HCT116 (cell line): ENCODE data around the gene PBX1. TPM values are rescaled to one million over a fixed set of nuclear protein-coding genes. Genes with fewer than 3 reads are reported as not detected.

Source experiments
- ATAC-seq: fragments of 200-7000 bp; cut with Tn5 transposase; 2 replicates; pipeline ENCODE4 v1.9.1; 2020; ENCODE audit warnings: mild to moderate bottlenecking, moderate library complexity
- BruUV-seq: library from RNA; stranded (reverse); fragments of 400-500 nt; replicated peaks from 2 replicates; lab custom pipeline; 2021; lab: Mats Ljungman, UMichigan
- CTCF ChIA-PET: fragments of 300-600 bp; sonication (Branson Sonifier 250); formaldehyde crosslinking; loops from one replicate; lab custom pipeline; 2021; ENCODE audit warnings: antibody characterized with exemption; lab: Charles Lee
- POLR2A ChIA-PET: fragments of 300-600, 350-600 bp; sonication (Branson Sonifier 250); formaldehyde crosslinking; loops from one replicate; lab custom pipeline; 2021; ENCODE audit warnings: antibody characterized with exemption; lab: Charles Lee
- RAD21 ChIA-PET, 2 experiments: fragments of 300-600 bp; sonication (Branson Sonifier 250); formaldehyde crosslinking; loops; one replicate each; lab custom pipeline; 2023; ENCODE audit warnings: low total read pairs in 2 of 2; ENCODE audit not compliant: uncharacterized antibody in 2 of 2, unreplicated experiment in 2 of 2, low non-redundant PET in 1 of 2; lab: Charles Lee
- DNase-seq: peaks from one replicate; pipeline ENCODE4 v3.0.0-alpha.2; 2010; ENCODE audit warnings: low read depth, low spot score
- H2AFZ ChIP-seq: fragments of 200-600 bp; shearing (Covaris generic), sonication (generic); 2 replicates; pipeline ENCODE4 v1.6.1; 2017; ENCODE audit warnings: low read depth, mixed run types, mixed read lengths, antibody characterized with exemption, low read length; ENCODE audit not compliant: poor library complexity, severe bottlenecking
- H3K27ac ChIP-seq: 2 replicates; pipeline ENCODE4 v1.5.1; 2012; ENCODE audit warnings: low read depth, low read length
- H3K27me3 ChIP-seq: fragments of 200-600 bp; sonication (generic); 2 replicates; pipeline ENCODE4 v1.6.1; 2016; ENCODE audit warnings: mixed run types, low read length, mixed read lengths; ENCODE audit not compliant: insufficient read depth
- H3K36me3 ChIP-seq, 2 experiments: fragments of 200-500 bp in 1 of 2; fragments of 200-600 bp in 1 of 2; sonication (Bioruptor generic) in 1 of 2; sonication (generic) in 1 of 2; 2 replicates each; pipeline versions ENCODE4 v1.5.1 to v1.6.1; 2014 to 2016; ENCODE audit warnings: low read length in 2 of 2, inconsistent platforms in 1 of 2, mixed read lengths in 1 of 2, mixed run types in 1 of 2; ENCODE audit not compliant: insufficient read depth in 2 of 2, control insufficient read depth in 1 of 2
- H3K4me1 ChIP-seq, 2 experiments: fragments of 200-600 bp in 1 of 2; sonication (generic) in 1 of 2; 2 replicates each; pipeline versions ENCODE4 v1.5.1 to v1.6.1; 2012 to 2017; ENCODE audit warnings: low read length in 2 of 2, inconsistent platforms in 1 of 2, mild to moderate bottlenecking in 1 of 2, mixed read lengths in 1 of 2, mixed run types in 1 of 2, moderate library complexity in 1 of 2; ENCODE audit not compliant: insufficient read depth in 2 of 2, control insufficient read depth in 1 of 2
- H3K4me2 ChIP-seq: fragments of 200-600 bp; sonication (generic); 2 replicates; pipeline ENCODE4 v1.6.1; 2017; ENCODE audit warnings: mixed run types, low read length, mixed read lengths
- H3K4me3 ChIP-seq, 2 experiments: fragments of 200-600 bp in 1 of 2; sonication (generic) in 1 of 2; replicated peaks in 1 of 2; 2 replicates each; pipeline ENCODE4 v1.5.1; 2011 to 2016; ENCODE audit warnings: low read length in 2 of 2, control low read depth in 1 of 2, low read depth in 1 of 2, mild to moderate bottlenecking in 1 of 2, mixed read lengths in 1 of 2, mixed run types in 1 of 2
- H3K79me2 ChIP-seq: fragments of 200-600 bp; sonication (generic); 2 replicates; pipeline ENCODE4 v1.6.1; 2017; ENCODE audit warnings: mild to moderate bottlenecking, mixed run types, low read length, moderate library complexity, mixed read lengths; ENCODE audit not compliant: insufficient read depth
- H3K9ac ChIP-seq: fragments of 200-600 bp; sonication (generic); 2 replicates; pipeline ENCODE4 v1.6.1; 2016; ENCODE audit warnings: low read length, mixed read lengths
- H3K9me2 ChIP-seq: fragments of 200-600 bp; sonication (generic), shearing (Covaris generic); 2 replicates; pipeline ENCODE4 v1.6.1; 2017; ENCODE audit warnings: mixed run types, mild to moderate bottlenecking, moderate library complexity; ENCODE audit not compliant: insufficient read depth
- H3K9me3 ChIP-seq, 2 experiments: fragments of 200-500 bp in 1 of 2; fragments of 200-600 bp in 1 of 2; sonication (Bioruptor generic) in 1 of 2; sonication (generic) in 1 of 2; 2 replicates each; pipeline ENCODE4 v1.6.1; 2014 to 2017; ENCODE audit warnings: low read length in 2 of 2, mixed read lengths in 2 of 2, inconsistent platforms in 1 of 2, low read depth in 1 of 2, mild to moderate bottlenecking in 1 of 2, mixed run types in 1 of 2, moderate library complexity in 1 of 2; ENCODE audit not compliant: control insufficient read depth in 1 of 2, insufficient read depth in 1 of 2
- H4K20me1 ChIP-seq: fragments of 200-600 bp; sonication (generic), shearing (Covaris generic); 2 replicates; pipeline ENCODE4 v1.6.1; 2017; ENCODE audit warnings: mixed run types, mild to moderate bottlenecking, moderate library complexity; ENCODE audit not compliant: insufficient read depth
- CBX3 ChIP-seq: IDR thresholded peaks from 2 replicates; pipeline ENCODE4 v1.6.1; 2012; ENCODE audit warnings: low read depth
- EGR1 ChIP-seq: IDR thresholded peaks from 2 replicates; pipeline ENCODE4 v1.6.1; 2012; ENCODE audit warnings: low read depth
- ELF1 ChIP-seq: IDR thresholded peaks from 2 replicates; pipeline ENCODE4 v1.6.1; 2012; ENCODE audit warnings: low read depth, borderline replicate concordance
- EZH2 ChIP-seq: fragments of 200-600 bp; sonication (generic); IDR thresholded peaks from 2 replicates; pipeline ENCODE4 v1.6.1; 2017; ENCODE audit warnings: antibody characterized with exemption, mixed run types
- EZH2phosphoT487 ChIP-seq: fragments of 200-600 bp; IDR thresholded peaks from 2 replicates; pipeline ENCODE4 v1.6.1; 2018; ENCODE audit warnings: antibody characterized with exemption, borderline replicate concordance
- FOSL1 ChIP-seq: IDR thresholded peaks from 2 replicates; pipeline ENCODE4 v1.6.1; 2012; ENCODE audit warnings: low read depth
- JUND ChIP-seq: IDR thresholded peaks from 2 replicates; pipeline ENCODE4 v1.6.1; 2012
- MAX ChIP-seq: IDR thresholded peaks from 2 replicates; pipeline ENCODE4 v1.6.1; 2012
- POLR2AphosphoS5 ChIP-seq: IDR thresholded peaks from 2 replicates; pipeline ENCODE4 v1.6.1; 2011; ENCODE audit warnings: mild to moderate bottlenecking, low read depth, low read length, moderate library complexity
- RAD21 ChIP-seq: IDR thresholded peaks from 2 replicates; pipeline ENCODE4 v1.6.1; 2012; ENCODE audit warnings: low read depth, mild to moderate bottlenecking
- SIN3A ChIP-seq: IDR thresholded peaks from 2 replicates; pipeline ENCODE4 v1.6.1; 2012; ENCODE audit warnings: low read depth
- SP1 ChIP-seq: IDR thresholded peaks from 2 replicates; pipeline ENCODE4 v1.6.1; 2012; ENCODE audit warnings: low read depth
- SRF ChIP-seq: IDR thresholded peaks from 2 replicates; pipeline ENCODE4 v1.6.1; 2012; ENCODE audit warnings: low read depth
- TCF7L2 ChIP-seq: IDR thresholded peaks from 2 replicates; pipeline ENCODE4 v1.7.0; 2011; ENCODE audit warnings: borderline replicate concordance, inconsistent platforms; ENCODE audit not compliant: insufficient read depth, insufficient read length; ENCODE audit errors: extremely low read depth
- YY1 ChIP-seq: IDR thresholded peaks from 2 replicates; pipeline ENCODE4 v1.6.1; 2011; ENCODE audit warnings: low read length, low read depth, moderate library complexity, mild to moderate bottlenecking; ENCODE audit not compliant: insufficient replicate concordance; ENCODE audit errors: extremely low read depth
- ZBTB33 ChIP-seq: IDR thresholded peaks from 2 replicates; pipeline ENCODE4 v1.6.1; 2011; ENCODE audit warnings: mild to moderate bottlenecking, low read length, moderate library complexity; ENCODE audit not compliant: insufficient replicate concordance; ENCODE audit errors: extremely low read depth
- ZFX ChIP-seq: fragments of 450-650 bp; IDR thresholded peaks from 2 replicates; pipeline ENCODE4 v1.6.1; 2017
- ZNF274 ChIP-seq: fragments of 200-500 bp; sonication (Bioruptor generic); IDR thresholded peaks from 2 replicates; pipeline ENCODE4 v1.6.1; 2014; ENCODE audit warnings: mild to moderate bottlenecking, low read depth, low read length, inconsistent platforms
- intact Hi-C: fragments of 100-400 bp; cut with micrococcal nuclease; formaldehyde crosslinking; loops from 2 replicates; pipeline ENCODE4 v1.10.0; 2022
- total RNA-seq: library from RNA; stranded (reverse); gene quantifications from one replicate; pipeline ENCODE4 v1.2.1, GENCODE V29; 2021; ENCODE audit not compliant: unreplicated experiment
- TF ChIP-seq, protein P1 (sequence below): IDR thresholded peaks from 2 replicates; pipeline ENCODE4 v1.6.1; 2012
- TF ChIP-seq, protein P2 (sequence below): IDR thresholded peaks from 2 replicates; pipeline ENCODE4 v1.6.1; 2012; ENCODE audit warnings: low read depth
- TF ChIP-seq, protein P3 (sequence below), 3 experiments: fragments of 200-600 bp in 1 of 3; sonication (generic) in 1 of 3; IDR thresholded peaks in 2 of 3; conservative IDR thresholded peaks in 1 of 3; 2 replicates each; pipeline ENCODE4 v1.5.1; 2012 to 2017; ENCODE audit warnings: low read depth in 2 of 3, low read length in 2 of 3, antibody characterized with exemption in 1 of 3, borderline replicate concordance in 1 of 3, control low read depth in 1 of 3, mild to moderate bottlenecking in 1 of 3, mixed read lengths in 1 of 3, mixed run types in 1 of 3, moderate library complexity in 1 of 3; ENCODE audit not compliant: insufficient read depth in 1 of 3

PBX1 gene
- total RNA-seq, 1 experiment from 2014 or later: 29.6 TPM

DNA sequence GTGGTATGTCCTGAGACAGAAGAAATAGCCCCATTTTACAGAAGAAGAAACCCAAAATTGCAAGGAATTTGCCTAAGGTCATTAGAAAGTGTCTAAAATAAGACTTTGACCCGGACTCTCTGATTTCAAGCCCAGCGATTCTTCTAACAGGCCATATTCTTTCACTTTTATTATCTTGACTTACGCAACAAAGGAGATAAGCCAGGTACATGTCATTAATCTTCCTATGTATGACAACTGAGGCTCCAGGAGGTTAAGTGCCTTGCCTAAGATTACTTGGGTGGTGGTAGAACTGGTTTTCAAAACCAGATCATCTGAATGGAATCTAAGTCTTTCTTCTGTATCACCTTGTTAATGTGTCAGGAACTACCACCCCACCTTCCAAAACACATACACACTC, 124.3 kb downstream of the PBX1 start:
- Histone ChIP-seq H3K4me2 (peak overlapping the region; percentile 67), H3K4me3 (peak overlapping the region in 1 of 2 experiments; percentile 30; a peak in 2 of 4 replicates), H3K79me2 (no peaks in the 10 kb centered on the region), H3K9me2 (no peaks in the 10 kb centered on the region), H3K36me3 (no peaks in the 10 kb centered on the region), H4K20me1 (no peaks in the 10 kb centered on the region), H3K27ac (peak overlapping the region; percentile 52), H3K9ac (peak overlapping the region; percentile 31), H3K27me3 (no peaks in the 10 kb centered on the region), H3K9me3 (no peaks in the 10 kb centered on the region), H2AFZ (peak overlapping the region; percentile 22), H3K4me1 (peaks cover 48 to 49% of the 10 kb centered on the region in 2 experiments)
- CTCF ChIA-PET: interaction anchor here (1.6 kb wide), 1 partner anchor 10 kb away, joined by 5 read pairs; no protein-coding TSS in a partner anchor
- DNase-seq: peak; percentile 78
- ATAC-seq: peak; percentile 88
- POLR2A ChIA-PET: no interaction called here
- no TSS peak for BruUV-seq
- intact Hi-C loops: no loop called here
- RAD21 ChIA-PET: no interaction called here
- TF ChIP-seq JUND: peak; percentile 89
- TF ChIP-seq EGR1: no peak
- no peak for TF ChIP-seq ELF1
- TF ChIP-seq TCF7L2: no peak
- no peak for TF ChIP-seq ZFX
- TF ChIP-seq YY1: peak; percentile 14
- no peak for TF ChIP-seq EZH2phosphoT487
- peak; percentile 93 for TF ChIP-seq SP1
- TF ChIP-seq EZH2: no peak
- no peak for TF ChIP-seq ZBTB33
- TF ChIP-seq ZNF274: no peak
- TF ChIP-seq, protein P1, sequence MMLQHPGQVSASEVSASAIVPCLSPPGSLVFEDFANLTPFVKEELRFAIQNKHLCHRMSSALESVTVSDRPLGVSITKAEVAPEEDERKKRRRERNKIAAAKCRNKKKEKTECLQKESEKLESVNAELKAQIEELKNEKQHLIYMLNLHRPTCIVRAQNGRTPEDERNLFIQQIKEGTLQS: no peak
- TF ChIP-seq CBX3: peak; percentile 87; the same call in 1 of the 2 replicates
- peak; percentile 55; the same call in 1 of the 2 replicates for TF ChIP-seq MAX
- TF ChIP-seq, protein P2, sequence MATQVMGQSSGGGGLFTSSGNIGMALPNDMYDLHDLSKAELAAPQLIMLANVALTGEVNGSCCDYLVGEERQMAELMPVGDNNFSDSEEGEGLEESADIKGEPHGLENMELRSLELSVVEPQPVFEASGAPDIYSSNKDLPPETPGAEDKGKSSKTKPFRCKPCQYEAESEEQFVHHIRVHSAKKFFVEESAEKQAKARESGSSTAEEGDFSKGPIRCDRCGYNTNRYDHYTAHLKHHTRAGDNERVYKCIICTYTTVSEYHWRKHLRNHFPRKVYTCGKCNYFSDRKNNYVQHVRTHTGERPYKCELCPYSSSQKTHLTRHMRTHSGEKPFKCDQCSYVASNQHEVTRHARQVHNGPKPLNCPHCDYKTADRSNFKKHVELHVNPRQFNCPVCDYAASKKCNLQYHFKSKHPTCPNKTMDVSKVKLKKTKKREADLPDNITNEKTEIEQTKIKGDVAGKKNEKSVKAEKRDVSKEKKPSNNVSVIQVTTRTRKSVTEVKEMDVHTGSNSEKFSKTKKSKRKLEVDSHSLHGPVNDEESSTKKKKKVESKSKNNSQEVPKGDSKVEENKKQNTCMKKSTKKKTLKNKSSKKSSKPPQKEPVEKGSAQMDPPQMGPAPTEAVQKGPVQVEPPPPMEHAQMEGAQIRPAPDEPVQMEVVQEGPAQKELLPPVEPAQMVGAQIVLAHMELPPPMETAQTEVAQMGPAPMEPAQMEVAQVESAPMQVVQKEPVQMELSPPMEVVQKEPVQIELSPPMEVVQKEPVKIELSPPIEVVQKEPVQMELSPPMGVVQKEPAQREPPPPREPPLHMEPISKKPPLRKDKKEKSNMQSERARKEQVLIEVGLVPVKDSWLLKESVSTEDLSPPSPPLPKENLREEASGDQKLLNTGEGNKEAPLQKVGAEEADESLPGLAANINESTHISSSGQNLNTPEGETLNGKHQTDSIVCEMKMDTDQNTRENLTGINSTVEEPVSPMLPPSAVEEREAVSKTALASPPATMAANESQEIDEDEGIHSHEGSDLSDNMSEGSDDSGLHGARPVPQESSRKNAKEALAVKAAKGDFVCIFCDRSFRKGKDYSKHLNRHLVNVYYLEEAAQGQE: no peak
- TF ChIP-seq SIN3A: peak; percentile 71; the same call in 1 of the 2 replicates
- peak; percentile 80 for TF ChIP-seq FOSL1
- peak; percentile 42; the same call in 1 of the 2 replicates for TF ChIP-seq POLR2AphosphoS5
- TF ChIP-seq SRF: no peak
- TF ChIP-seq, protein P3, sequence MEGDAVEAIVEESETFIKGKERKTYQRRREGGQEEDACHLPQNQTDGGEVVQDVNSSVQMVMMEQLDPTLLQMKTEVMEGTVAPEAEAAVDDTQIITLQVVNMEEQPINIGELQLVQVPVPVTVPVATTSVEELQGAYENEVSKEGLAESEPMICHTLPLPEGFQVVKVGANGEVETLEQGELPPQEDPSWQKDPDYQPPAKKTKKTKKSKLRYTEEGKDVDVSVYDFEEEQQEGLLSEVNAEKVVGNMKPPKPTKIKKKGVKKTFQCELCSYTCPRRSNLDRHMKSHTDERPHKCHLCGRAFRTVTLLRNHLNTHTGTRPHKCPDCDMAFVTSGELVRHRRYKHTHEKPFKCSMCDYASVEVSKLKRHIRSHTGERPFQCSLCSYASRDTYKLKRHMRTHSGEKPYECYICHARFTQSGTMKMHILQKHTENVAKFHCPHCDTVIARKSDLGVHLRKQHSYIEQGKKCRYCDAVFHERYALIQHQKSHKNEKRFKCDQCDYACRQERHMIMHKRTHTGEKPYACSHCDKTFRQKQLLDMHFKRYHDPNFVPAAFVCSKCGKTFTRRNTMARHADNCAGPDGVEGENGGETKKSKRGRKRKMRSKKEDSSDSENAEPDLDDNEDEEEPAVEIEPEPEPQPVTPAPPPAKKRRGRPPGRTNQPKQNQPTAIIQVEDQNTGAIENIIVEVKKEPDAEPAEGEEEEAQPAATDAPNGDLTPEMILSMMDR (IDR thresholded peaks at IDR 0.05 in 2 of 3, conservative IDR thresholded peaks at IDR 0.05 in 1 of 3; ENCODE audit: borderline replicate concordance in 1 of 3, insufficient read depth in 1 of 3, low read depth in 2 of 3, low read length in 2 of 3): no peak
- TF ChIP-seq RAD21: no peak; the same call in 1 of the 2 replicates
